ENCODE measurements around the gene FAM180A.

FAM180A gene

DNA sequence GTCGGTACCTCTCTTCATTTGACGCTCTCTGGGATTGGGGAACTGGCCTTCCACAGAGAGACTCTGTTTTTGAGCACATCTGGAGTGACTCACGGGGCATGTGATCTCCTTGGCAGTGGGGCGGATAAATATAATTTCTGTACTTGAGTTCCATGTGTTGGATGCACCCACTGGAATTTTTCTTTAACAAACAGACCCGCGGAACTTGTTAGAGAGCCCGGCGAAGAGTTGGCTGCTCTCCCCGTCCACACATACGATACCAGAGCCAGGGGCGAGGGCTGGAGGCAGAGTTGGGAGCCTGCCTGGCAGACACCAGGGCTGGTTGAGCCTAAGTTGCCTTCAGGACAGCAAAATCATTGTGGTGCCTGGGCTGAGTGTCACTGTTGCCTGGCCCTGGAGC, at the start of gene FAM180A:
FAM180A (minus strand) TSS at position 44 of the 400 bp plus-strand sequence. CDS start 233 bp downstream, outside the sequence.
- in situ Hi-C loops (cut with MboI; ENCODE audit: low pct_unique_long_range_greater_than_20kb, low sequenced_read_pairs, unreplicated experiment) = no loop called here
- TF ChIP-seq, protein P1, sequence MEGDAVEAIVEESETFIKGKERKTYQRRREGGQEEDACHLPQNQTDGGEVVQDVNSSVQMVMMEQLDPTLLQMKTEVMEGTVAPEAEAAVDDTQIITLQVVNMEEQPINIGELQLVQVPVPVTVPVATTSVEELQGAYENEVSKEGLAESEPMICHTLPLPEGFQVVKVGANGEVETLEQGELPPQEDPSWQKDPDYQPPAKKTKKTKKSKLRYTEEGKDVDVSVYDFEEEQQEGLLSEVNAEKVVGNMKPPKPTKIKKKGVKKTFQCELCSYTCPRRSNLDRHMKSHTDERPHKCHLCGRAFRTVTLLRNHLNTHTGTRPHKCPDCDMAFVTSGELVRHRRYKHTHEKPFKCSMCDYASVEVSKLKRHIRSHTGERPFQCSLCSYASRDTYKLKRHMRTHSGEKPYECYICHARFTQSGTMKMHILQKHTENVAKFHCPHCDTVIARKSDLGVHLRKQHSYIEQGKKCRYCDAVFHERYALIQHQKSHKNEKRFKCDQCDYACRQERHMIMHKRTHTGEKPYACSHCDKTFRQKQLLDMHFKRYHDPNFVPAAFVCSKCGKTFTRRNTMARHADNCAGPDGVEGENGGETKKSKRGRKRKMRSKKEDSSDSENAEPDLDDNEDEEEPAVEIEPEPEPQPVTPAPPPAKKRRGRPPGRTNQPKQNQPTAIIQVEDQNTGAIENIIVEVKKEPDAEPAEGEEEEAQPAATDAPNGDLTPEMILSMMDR (IDR thresholded peaks at IDR 0.05; ENCODE audit: extremely low read depth, insufficient read depth, missing control alignments) = no peak
- DNase-seq (ENCODE audit: low spot score) = no peak

DNA sequence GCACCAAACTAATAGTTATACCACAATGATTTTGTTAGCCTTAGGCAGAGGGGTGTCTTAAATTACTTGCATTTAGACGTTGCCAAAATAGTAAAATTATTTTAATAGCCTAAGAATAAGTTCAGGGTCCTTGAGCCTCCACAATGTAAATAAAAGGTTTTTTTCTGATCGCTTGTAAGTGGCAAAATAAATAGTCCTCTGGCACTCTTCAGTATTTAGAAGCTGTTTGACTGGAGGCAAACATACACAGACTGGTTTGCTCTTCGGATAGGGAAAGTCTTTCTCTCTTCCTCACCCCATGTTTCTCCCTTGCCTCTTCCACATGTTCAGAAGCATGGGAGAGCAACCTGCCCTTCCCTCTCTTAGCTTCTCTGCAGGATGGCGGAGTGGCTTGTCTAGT, 49.5 kb upstream of the FAM180A start:
- DNase-seq (ENCODE audit: low spot score) = no peak
- TF ChIP-seq, protein P1 (IDR thresholded peaks at IDR 0.05; ENCODE audit: extremely low read depth, insufficient read depth, missing control alignments) = no peak
- in situ Hi-C loops (cut with MboI; ENCODE audit: low pct_unique_long_range_greater_than_20kb, low sequenced_read_pairs, unreplicated experiment) = no loop called here

DNA sequence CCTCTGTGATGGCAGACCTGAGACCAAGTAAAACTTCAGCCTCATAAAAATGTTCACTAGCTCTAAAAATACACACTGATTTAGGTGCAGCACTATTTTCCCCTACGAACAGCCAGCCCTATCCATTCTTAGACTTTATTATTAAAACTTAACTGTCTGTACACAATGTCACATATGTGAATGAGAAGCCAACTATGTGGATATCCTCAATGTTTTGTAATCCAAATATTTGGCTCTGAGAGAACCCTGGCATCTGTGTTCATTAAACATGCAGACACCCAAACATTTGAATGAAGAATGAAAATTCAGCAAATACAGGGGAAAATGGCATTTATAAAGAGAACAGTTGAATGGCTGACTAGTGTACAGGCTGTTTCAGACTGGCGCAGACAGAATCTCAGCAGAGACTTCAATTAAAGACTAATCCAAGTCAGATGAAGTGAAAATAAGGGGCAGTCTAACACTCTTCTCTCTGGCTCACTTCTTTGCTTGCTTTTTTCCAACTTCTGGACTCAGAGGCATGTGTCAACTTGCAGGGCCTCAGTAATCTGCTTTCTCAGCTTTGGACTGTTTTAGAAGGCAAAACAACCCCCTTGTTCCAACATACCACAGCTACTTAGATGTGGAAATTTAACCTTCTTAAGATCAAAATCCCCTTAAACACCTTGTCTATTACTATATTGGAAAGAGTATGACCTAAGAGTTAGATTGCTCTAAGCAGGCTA, 47.4 kb upstream of the FAM180A start:
- TF ChIP-seq, protein P1 (IDR thresholded peaks at IDR 0.05; ENCODE audit: extremely low read depth, insufficient read depth, missing control alignments) = no peak
- in situ Hi-C loops (cut with MboI; ENCODE audit: low pct_unique_long_range_greater_than_20kb, low sequenced_read_pairs, unreplicated experiment) = no loop called here
- no peak for DNase-seq (ENCODE audit: low spot score)

DNA sequence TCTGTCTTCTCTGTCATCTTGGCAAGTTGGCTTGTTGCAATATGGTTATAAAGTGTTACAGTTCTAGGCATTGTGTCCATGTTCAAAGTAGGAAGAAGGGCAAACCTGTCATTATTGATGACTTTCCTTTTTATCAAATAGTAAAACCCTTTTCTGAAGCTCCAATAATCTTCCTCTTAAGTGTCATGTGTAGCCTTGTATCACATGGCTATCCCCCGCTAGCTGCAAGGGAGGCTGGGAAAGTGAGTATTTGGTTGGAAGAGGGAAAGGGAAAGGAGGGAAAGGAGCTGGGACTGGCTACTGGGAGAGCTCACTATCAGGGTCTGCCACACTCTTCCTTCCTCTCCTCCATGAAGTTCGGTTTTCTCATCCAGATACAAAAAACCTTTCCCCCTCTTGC, 45.2 kb upstream of the FAM180A start:
- no peak for DNase-seq (ENCODE audit: low spot score)
- TF ChIP-seq, protein P1 (IDR thresholded peaks at IDR 0.05; ENCODE audit: extremely low read depth, insufficient read depth, missing control alignments) = no peak
- in situ Hi-C loops (cut with MboI; ENCODE audit: low pct_unique_long_range_greater_than_20kb, low sequenced_read_pairs, unreplicated experiment) = no loop called here

DNA sequence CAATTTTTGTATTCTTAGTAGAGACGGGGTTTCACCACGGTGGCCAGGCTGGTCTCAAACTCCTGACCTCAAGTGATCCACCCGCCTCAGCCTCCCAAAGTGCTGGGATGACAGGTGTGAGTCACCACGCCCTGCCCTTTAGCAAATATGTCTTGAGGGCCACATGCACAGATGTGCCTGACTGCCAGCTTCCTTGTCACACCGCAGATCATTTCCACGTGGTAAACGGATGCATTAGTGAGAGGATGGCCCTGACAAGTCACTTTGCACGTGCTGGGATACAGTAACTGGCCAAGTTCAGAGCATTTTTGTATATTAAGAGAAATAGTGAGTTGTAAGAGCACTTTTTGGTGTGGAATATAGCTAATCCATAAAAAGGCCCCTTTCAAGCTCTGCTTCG, 44.3 kb upstream of the FAM180A start:
- TF ChIP-seq, protein P1 (IDR thresholded peaks at IDR 0.05; ENCODE audit: extremely low read depth, insufficient read depth, missing control alignments) = no peak
- DNase-seq (ENCODE audit: low spot score) = no peak
- in situ Hi-C loops (cut with MboI; ENCODE audit: low pct_unique_long_range_greater_than_20kb, low sequenced_read_pairs, unreplicated experiment) = no loop called here

DNA sequence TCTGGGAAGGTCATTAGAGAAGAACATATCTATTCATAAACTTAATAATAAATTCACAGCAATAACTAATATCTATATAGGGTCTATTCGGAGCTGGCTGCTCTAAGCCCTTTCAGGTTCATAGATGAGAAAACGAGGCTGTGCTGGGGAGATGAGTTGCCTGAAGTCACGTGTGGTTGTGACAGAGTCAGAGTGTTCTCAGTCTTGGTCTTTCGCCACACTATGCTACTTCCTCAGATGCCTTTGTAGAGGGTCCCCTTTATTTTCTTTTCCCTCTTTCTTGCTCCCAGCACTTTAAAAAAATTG, 43.7 kb upstream of the FAM180A start:
- in situ Hi-C loops (cut with MboI; ENCODE audit: low pct_unique_long_range_greater_than_20kb, low sequenced_read_pairs, unreplicated experiment) = no loop called here
- no peak for DNase-seq (ENCODE audit: low spot score)
- TF ChIP-seq, protein P1 (IDR thresholded peaks at IDR 0.05; ENCODE audit: extremely low read depth, insufficient read depth, missing control alignments) = no peak

Measured in GM13977 (cell line).